ENCODE measurements around the gene SLC31A1.

The SLC31A1 gene

GRCh38 chr9:113313261-113313660 is 91.9 kb downstream of the SLC31A1 start:
- no peak for ATAC-seq
- no peak for TF ChIP-seq ARNTL (CRISPR knock-in tag; IDR thresholded peaks at IDR 0.05; ENCODE audit: borderline replicate concordance, low read depth)
- TF ChIP-seq ZNF70 (CRISPR knock-in tag; IDR thresholded peaks at IDR 0.05), result no peak
- no peak for TF ChIP-seq ZNF565 (CRISPR knock-in tag; conservative IDR thresholded peaks at IDR 0.05; ENCODE audit: low read depth)
- no peak for TF ChIP-seq ESRRG (CRISPR knock-in tag; IDR thresholded peaks at IDR 0.05)
- TF ChIP-seq ZFP30 (CRISPR knock-in tag; IDR thresholded peaks at IDR 0.05), result no peak
- no peak for TF ChIP-seq ZNF8 (CRISPR knock-in tag; IDR thresholded peaks at IDR 0.05)
- TF ChIP-seq POU6F1 (CRISPR knock-in tag; IDR thresholded peaks at IDR 0.05; ENCODE audit: borderline replicate concordance, low read depth), result no peak
- TF ChIP-seq ISL1 (CRISPR knock-in tag; IDR thresholded peaks at IDR 0.05), result no peak
- no peak for TF ChIP-seq CREB5 (CRISPR knock-in tag; IDR thresholded peaks at IDR 0.05; ENCODE audit: low read depth)
- no peak for TF ChIP-seq GLIS3 (CRISPR knock-in tag; IDR thresholded peaks at IDR 0.05)
